ENCODE results near the gene ANKS6.
A peak's percentile ranks its signal among the peaks of the same experiment; 100 is the strongest.

ANKS6 gene

GRCh38 chr9:98811051-98811650 lies 14.8 kb upstream of the ANKS6 start:
- DNase-seq, result no peak

DNA sequence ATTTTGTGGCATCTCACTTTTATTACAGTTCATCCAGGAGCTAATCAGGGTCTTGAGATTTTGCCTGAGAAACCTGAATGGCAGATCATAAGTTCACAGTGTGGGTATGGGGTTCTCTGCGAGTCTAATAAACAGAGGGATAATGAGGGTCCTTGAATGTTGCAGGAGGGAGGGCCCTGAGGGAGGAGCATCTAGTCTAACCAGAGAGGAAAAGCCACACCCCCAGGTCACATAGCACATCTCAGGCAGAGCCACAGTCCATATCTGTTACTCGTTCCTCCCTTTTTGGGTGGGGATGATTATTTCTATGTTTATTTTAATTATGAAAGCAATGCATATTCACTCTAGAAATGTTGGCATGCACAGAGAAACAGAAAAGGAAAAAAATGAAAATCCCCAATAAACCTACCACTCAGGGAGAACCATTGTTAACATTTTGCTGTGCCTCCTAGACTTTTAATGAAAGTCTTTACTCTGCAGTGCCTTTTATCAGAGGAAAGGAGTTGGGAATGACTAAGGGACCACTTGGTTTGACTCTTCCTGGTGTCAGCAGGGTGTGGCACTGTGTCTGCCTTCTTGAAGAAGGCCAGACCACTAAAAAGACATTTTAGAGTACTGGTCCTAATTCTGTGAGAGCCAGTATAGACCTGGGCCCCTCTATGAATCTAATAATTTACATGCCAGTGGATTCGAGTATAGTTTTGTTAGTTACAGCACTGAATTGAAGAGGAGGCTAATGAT lies 13.9 kb upstream of the ANKS6 start:
- DNase-seq, result no peak

DNA sequence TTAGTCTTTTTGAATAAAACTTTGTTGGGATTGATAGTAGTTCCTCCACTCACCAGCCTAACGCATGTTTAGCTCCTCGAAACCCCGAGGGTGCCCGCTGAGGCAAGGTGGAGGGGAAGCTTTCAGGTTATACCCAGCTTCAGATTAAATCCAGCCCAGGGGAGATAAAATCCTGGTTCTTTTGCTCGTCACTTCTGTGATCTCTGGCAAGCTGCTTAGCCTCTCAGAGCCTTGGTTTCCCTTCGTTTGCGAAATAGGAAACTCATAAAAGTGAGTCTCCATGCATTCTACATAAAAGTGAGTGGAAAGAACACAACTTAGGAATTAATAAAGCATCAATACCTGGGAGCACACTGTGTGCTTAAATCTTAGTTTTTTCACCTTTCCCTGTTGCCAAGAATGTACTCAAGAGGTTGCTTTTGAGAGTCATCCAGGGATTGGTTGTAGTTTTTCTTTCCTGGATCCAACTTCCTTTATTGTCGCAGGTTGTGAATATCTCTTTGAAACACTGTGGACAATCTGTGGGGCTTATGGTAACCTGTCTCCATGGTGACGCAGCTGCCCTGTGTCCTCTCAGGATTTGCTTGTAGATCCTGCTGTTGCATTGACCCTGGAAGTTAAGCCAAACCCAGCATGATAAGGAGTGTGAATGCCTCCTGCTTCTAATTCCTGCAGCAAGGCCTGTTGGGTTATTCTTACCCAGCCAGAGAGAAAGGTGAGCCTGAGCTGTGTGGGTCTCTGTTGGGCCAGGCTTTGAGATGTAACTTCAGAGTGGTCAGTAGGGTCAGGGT lies 13.2 kb upstream of the ANKS6 start:
- no peak for DNase-seq

GRCh38 chr9:98808875-98809274 lies 12.5 kb upstream of the ANKS6 start:
- DNase-seq, result no peak

DNA sequence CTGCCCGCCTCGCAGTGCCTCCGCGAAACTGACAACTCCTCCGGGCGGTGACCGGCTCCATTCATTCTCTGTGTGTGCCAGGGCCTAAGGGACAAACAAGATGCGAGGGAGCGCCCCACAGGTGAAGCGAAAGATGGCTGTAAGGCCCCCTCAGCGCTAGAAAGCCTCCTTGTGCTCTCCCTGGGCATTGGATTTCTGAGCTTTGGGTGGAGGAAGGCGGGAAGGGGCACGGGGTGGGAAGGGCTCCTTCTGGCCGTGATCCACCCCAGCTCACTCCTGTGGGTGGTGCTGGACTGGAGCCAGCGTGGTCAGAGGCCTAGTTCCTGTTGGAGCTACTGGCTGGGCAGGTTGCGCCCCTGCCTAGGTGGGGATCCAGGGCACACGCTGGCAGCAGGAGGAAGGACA lies 12.1 kb upstream of the ANKS6 start:
- DNase-seq, result no peak

- DNase-seq, result no peak
Measured at GRCh38 chr9:98807814-98808195, 11.4 kb upstream of the ANKS6 start.

- DNase-seq, result peak; percentile 66
Measured at GRCh38 chr9:98807070-98807813, 10.9 kb upstream of the ANKS6 start, which contains the start of gene GALNT12. TSS of gene GALNT12 (plus strand) at chr9:98807670. CDS start at chr9:98807699, 29 bp downstream.

DNA sequence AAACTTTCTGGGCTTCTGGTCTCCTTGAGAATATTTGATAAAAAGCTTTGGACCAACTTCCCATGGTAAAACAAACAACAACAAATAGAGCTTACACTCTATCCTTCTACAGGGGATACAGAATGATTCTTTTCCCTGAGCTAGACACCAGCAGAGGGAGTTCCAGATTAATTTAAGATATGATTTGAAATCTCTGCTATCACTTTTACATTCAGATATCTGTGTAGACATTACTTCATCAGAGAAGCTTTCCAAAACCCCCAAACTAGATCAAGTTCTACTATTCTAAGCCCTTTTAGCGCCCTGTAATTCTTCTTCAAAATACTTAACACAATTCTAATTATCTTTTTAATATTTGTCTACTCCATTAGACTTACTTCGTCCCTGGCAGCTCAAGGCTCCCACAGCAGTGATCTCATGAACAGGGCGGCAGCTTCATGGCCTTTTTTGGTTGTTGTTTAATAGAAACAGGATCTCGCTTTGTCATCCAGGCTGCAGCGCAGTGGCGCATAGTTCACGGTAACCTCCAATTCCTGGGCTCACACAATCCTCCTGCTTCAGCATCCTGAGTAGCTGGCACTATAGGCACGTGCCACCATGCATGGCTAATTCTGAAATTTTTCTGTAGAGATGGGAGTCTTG lies 10.2 kb upstream of the ANKS6 start:
- no peak for DNase-seq

DNA sequence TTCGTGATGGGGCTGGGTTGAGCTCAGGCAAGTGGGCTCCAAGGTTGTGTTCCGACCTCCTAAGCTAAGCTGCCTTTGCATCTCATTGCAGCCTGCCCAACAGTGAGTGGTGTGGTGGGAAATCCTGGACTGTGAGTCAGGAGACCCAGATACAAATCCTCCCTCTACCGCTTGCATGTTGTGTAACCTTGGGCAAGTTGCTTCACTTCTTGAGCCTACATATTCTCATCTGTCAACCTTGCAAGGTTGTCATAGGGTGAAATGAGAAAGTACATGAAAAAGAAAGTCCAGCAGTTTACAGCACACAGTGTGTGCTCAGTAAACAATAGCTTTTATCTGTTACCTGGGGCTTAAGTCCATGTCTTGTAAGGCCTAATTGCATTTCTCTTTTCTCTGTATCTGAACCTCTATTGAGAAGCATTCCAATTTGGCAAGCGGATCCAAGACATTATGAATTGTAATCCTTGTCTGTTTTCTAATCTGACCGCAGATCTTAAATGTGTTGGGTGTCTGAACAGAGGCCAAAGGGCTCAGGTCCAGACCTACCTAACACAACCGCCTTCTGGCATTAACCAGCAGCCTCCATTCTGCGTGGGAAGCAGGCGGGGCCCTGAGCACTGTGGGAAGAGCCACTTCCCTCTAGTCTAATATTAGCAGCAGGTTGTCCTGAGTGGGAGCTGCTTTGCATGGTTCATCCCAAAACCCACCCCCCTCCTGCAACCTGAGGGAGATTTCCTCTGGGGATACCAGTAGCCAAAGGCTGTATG lies 9.3 kb upstream of the ANKS6 start:
- no peak for DNase-seq

GRCh38 chr9:98804083-98804482 lies 7.7 kb upstream of the ANKS6 start:
- DNase-seq, result no peak

GRCh38 chr9:98801969-98802371 lies 5.6 kb upstream of the ANKS6 start:
- no peak for DNase-seq

DNA sequence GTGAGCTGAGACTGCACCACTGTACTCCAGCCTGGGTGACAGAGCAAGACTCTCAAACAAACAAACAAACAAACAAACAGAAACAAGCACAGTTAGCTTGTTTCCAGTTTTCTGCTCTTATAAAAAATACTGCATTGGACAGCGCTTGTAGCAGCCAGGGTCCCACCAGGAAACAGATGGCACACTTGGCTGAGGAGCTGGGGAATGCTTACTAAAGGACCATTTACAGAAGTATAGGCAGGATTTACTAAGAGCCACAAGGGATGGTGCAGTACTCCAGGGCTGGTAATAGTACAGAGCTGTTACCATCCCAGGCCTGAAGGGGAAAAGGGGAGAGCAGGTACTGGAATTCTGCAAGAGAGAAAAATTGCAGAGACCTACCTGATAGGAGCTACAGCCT lies 5.2 kb upstream of the ANKS6 start:
- no peak for DNase-seq

GRCh38 chr9:98798254-98798653 lies 1.9 kb upstream of the ANKS6 start:
- no peak for DNase-seq

DNA sequence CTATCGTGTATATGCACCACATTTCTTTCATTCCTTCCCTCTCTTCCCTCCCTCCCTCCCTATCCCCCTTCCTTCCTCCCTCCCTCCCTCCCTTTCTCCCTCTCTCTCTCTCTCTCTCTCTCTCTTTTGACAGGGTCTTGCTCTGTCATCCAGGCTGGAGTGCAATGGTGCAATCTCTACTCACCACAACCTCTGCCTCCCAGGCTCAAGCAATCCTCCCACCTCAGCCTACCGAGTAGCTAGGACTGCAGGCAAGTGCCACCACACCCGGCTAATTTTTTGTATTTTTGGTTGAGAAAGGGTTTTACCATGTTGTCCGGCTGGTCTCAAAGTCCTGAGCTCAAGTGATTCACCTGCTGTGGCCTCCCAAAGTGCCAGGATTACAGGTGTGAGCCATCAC lies 1.1 kb upstream of the ANKS6 start:
- no peak for DNase-seq

DNA sequence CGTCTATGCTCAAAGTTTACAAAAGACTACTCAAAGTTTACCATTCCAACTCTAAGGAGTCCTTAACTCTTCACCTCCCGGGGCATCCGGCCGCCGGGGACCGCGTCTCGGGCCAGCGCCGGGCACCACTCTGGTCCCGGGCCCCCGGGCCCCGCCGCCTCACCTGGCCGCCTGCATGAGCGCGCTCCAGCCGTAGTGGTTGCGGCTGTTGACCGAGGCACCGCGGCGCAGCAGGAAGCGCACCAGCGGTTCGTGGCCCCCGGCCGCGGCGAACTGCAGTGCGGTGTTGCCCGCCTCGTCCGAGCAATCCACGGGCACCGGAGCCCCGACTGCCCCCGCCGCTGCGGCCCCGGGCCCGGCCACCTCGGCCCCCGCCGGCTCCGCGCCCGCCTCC lies 388 bp downstream of the ANKS6 start:
- no peak for DNase-seq

DNA sequence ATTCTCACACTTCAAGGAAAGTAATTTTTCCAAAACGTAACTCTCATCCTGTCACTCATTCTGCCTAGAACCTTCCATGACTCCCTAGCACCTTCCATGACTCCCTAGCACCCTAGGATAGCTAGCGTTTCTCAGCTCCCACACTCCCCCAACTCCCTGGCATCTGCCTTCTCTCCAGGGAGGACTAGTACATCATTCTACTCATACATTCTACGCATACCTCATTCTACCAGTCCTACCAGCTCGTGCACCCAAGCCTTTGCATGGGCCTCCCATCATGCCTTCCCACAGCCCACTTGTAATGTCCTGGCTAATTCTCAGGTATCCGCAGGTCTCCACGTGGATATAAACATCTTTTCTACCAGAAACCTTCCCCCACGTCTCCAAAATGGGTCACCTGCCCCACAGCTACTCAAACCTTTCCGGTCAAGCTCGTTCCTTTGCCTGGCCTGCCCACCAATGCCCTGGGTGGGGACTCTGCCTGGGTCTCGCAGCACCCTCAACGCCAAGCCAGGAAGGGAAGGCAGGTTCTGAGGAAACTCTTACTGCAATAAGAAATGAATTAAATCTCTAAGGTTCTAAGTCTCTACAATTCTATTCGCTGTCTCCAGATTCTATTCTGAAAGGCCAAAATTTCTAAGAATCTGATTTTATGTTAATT lies 930 bp downstream of the ANKS6 start:
- no peak for DNase-seq

- DNase-seq, result no peak
Measured at GRCh38 chr9:98794802-98795201, 1.6 kb downstream of the ANKS6 start.

GRCh38 chr9:98793031-98793430 lies 3.3 kb downstream of the ANKS6 start:
- DNase-seq, result no peak

DNA sequence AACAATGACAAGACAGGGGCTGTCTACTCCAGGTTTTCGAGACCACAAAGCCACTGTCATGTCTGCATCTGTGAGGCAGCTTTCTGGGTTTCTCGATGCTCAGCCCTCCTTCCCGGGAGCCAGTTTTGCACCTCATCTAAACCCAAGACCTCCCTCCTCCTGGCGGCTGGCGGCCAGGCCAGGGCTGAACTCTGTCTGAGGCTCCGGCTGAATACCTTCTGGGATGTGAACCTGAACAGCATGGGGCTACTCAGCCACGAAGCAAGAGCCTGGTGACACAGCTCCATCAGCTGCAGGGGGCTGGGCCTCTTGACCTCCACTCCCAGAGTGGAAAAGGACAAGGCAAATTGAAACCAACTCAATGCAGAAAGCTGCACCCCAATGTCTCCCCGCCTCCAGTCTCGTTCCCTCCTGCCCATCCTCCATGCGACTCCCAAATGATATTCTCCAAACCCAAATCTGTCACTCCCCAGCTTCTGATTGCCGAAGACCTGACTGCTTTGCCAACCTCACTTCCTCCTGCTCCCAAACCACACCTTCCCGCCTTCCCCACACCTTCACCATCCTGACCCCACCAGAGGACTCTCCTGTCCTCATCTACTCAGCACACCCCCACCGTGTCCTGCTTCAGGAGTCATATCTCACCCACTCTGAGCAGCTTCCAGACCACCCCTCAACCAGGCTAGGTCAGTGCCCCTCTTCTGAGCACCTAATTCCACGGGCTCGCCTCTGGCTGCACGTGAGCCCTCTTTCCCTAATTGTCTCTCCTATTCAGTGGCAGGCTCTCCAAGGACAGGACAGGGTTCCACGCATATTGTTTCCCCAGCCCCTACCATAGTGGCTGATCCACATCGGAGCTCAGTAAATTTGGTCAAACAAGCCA lies 4.5 kb downstream of the ANKS6 start:
- no peak for DNase-seq

Data from left hindlimb (tissue), 1 donor.